GM12878 (cell line): Measurements from ENCODE around the gene BDKRB2.

Source experiments
- CTCF ChIP-seq, 3 experiments: IDR thresholded peaks in 2 of 3; conservative IDR thresholded peaks in 1 of 3; 2 replicates each; pipeline ENCODE4 v1.5.1; 2011; ENCODE audit warnings: low read depth in 3 of 3, low read length in 3 of 3, mild to moderate bottlenecking in 3 of 3, control low read depth in 2 of 3, moderate library complexity in 2 of 3, inconsistent platforms in 1 of 3, mixed read lengths in 1 of 3; ENCODE audit not compliant: control insufficient read depth in 2 of 3, insufficient read depth in 1 of 3; ENCODE audit errors: extremely low read depth in 1 of 3
- DPF2 ChIP-seq: fragments of 450-650 bp; IDR thresholded peaks from 2 replicates; pipeline ENCODE4 v1.6.1; 2017; ENCODE audit warnings: mild to moderate bottlenecking
- EP300 ChIP-seq, 2 experiments: fragments of 150-350 bp in 1 of 2; IDR thresholded peaks; 2 replicates each; pipeline ENCODE4 v1.6.1; 2011 to 2012; ENCODE audit warnings: low read depth in 2 of 2, low read length in 2 of 2, borderline replicate concordance in 1 of 2, improper control_type of control experiment in 1 of 2, inconsistent platforms in 1 of 2; ENCODE audit not compliant: control insufficient read depth in 1 of 2
- FOXM1 ChIP-seq: IDR thresholded peaks from 2 replicates; pipeline ENCODE4 v1.6.1; 2012; ENCODE audit warnings: low read depth, mild to moderate bottlenecking, inconsistent platforms, low read length, moderate library complexity
- MAX ChIP-seq: IDR thresholded peaks from 2 replicates; pipeline ENCODE4 v1.6.1; 2012; ENCODE audit warnings: low read depth, low read length, improper control_type of control experiment
- POLR2A ChIP-seq: IDR thresholded peaks from 2 replicates; pipeline ENCODE4 v1.6.1; 2011; ENCODE audit warnings: low read depth, mild to moderate bottlenecking, low read length
- POLR2AphosphoS2 ChIP-seq: IDR thresholded peaks from 2 replicates; pipeline ENCODE4 v1.6.1; 2011; ENCODE audit warnings: low read depth, mild to moderate bottlenecking, low read length, improper control_type of control experiment, moderate library complexity
- USF1 ChIP-seq: IDR thresholded peaks from 2 replicates; pipeline ENCODE4 v1.6.1; 2011; ENCODE audit warnings: borderline replicate concordance, low read depth, mild to moderate bottlenecking, moderate library complexity, mixed read lengths, low read length; ENCODE audit not compliant: insufficient read depth; ENCODE audit errors: extremely low read length
- USF2 ChIP-seq: IDR thresholded peaks from 2 replicates; pipeline ENCODE4 v1.6.1; 2011; ENCODE audit warnings: low read depth, low read length, improper control_type of control experiment, borderline replicate concordance
- ZBED1 ChIP-seq: IDR thresholded peaks from 2 replicates; pipeline ENCODE4 v1.6.1; 2016; ENCODE audit warnings: borderline replicate concordance
- ZBTB33 ChIP-seq: fragments of 450-650 bp; IDR thresholded peaks from 2 replicates; pipeline ENCODE4 v1.6.1; 2017; ENCODE audit warnings: mild to moderate bottlenecking

GRCh38 chr14:96285667-96286066, 81.0 kb downstream of the BDKRB2 start:
- TF ChIP-seq POLR2A (no peak), USF1 (no peak), USF2 (no peak), MAX (no peak), FOXM1 (no peak), DPF2 (no peak), ZBED1 (no peak), ZBTB33 (no peak), POLR2AphosphoS2 (no peak), CTCF (IDR thresholded peaks at IDR 0.05 in 2 of 3, conservative IDR thresholded peaks at IDR 0.05 in 1 of 3; ENCODE audit: control insufficient read depth in 2 of 3, extremely low read depth in 1 of 3, insufficient read depth in 1 of 3, low read depth in 3 of 3, low read length in 3 of 3) (no peak), EP300 (IDR thresholded peaks at IDR 0.05; ENCODE audit: borderline replicate concordance in 1 of 2, control insufficient read depth in 1 of 2, low read depth in 2 of 2, low read length in 2 of 2) (no peak)
